ENCODE data around the gene PBRM1. TPM values are rescaled to one million over a fixed set of nuclear protein-coding genes. Genes with fewer than 3 reads are reported as not detected.

PBRM1 gene
- total RNA-seq, 1 experiment from 2014 or later: 74.2 TPM

- Histone ChIP-seq H3K9ac (ENCODE audit: extremely low read depth, insufficient read length, low read length) (no peak overlapping the region), H3K27me3 (ENCODE audit: insufficient read depth, low read length) (no peaks in the 10 kb centered on the region), H3K4me1 (ENCODE audit: insufficient read depth, low read length) (no peaks in the 10 kb centered on the region; the same call in 1 of the 2 replicates), H2AFZ (ENCODE audit: low read length) (no peak overlapping the region), H2BK12ac (ENCODE audit: insufficient read length, low read depth, low read length) (no peak overlapping the region), H3K27ac (ENCODE audit: insufficient read length, low read depth, low read length) (no peak overlapping the region), H3K4ac (ENCODE audit: low read depth, low read length) (no peak overlapping the region), H3K56ac (ENCODE audit: insufficient read length, low read depth, low read length) (no peak overlapping the region), H3T11ph (ENCODE audit: low read length) (no peak overlapping the region), H3K79me1 (ENCODE audit: insufficient read depth, low read depth, low read length, poor library complexity, severe bottlenecking) (no peaks in the 10 kb centered on the region), H3K4me2 (ENCODE audit: insufficient read depth, insufficient read length, low read length) (no peak overlapping the region), H3K18ac (ENCODE audit: insufficient read length, low read depth, low read length) (no peak overlapping the region), H4K5ac (ENCODE audit: insufficient read length, low read depth, low read length) (no peak overlapping the region), H4K8ac (replicated peaks; ENCODE audit: insufficient read length, low read depth, low read length) (no peak overlapping the region), H3K79me2 (ENCODE audit: insufficient read depth, low read length) (no peaks in the 10 kb centered on the region), H3K23me2 (ENCODE audit: insufficient read length, low read depth, low read length, poor library complexity, severe bottlenecking) (no peaks in the 10 kb centered on the region), H2BK120ac (ENCODE audit: low read depth, low read length, poor library complexity, severe bottlenecking) (no peak overlapping the region), H2BK15ac (ENCODE audit: low read depth, low read length) (no peak overlapping the region), H3K23ac (ENCODE audit: insufficient read length, low read depth, low read length) (no peak overlapping the region), H2AK5ac (ENCODE audit: insufficient read length, low read length) (no peak overlapping the region), H3K14ac (ENCODE audit: insufficient read depth, low read length) (no peak overlapping the region), H3K9me3 (ENCODE audit: control insufficient read depth, low read depth, low read length) (no peaks in the 10 kb centered on the region), H2BK20ac (ENCODE audit: low read depth, low read length, poor library complexity, severe bottlenecking) (no peak overlapping the region), H2BK5ac (ENCODE audit: insufficient read length, low read length) (no peak overlapping the region), H4K20me1 (ENCODE audit: control insufficient read depth, insufficient read depth, insufficient read length) (no peaks in the 10 kb centered on the region), H4K91ac (ENCODE audit: insufficient read length, low read depth, low read length) (no peak overlapping the region)
- DNase-seq: no peak
- no peak overlapping the region for H3K27ac Mint-ChIP-seq
- no CpG with 5 or more reads among the region's 11 CpGs for WGBS (ENCODE audit: extremely low coverage, insufficient read length, low lambda C conversion rate)
- H3K4me3 Mint-ChIP-seq: no peak overlapping the region
- H3K4me1 Mint-ChIP-seq: peaks cover 10 to 15% of the 10 kb centered on the region in 2 experiments
- no peaks in the 10 kb centered on the region for H3K36me3 Mint-ChIP-seq (ENCODE audit: insufficient read depth in 1 of 3, low read depth in 3 of 3)
- H3K9me3 Mint-ChIP-seq: no peaks in the 10 kb centered on the region
- no peak for TF ChIP-seq CTCF (conservative IDR thresholded peaks at IDR 0.05)
- H3K27me3 Mint-ChIP-seq (ENCODE audit: low read depth): no peaks in the 10 kb centered on the region; the same call in 1 of the 2 replicates
Measured at GRCh38 chr3:52501046-52501445, 184.7 kb downstream of the PBRM1 start.

Measured in H9 (cell line).